CD4-positive, alpha-beta memory T cell (primary cell): ENCODE measurements around the gene FLT3LG. TPM values are rescaled to one million over a fixed set of nuclear protein-coding genes. Genes with fewer than 3 reads are reported as not detected.

ENCODE experiments used
- CTCF ChIA-PET: fragments of 350-600 bp; sonication (Branson Sonifier 250); formaldehyde crosslinking; loops from one replicate; lab custom pipeline; 2021; ENCODE audit warnings: inconsistent platforms; ENCODE audit not compliant: partially characterized antibody; lab: Charles Lee
- POLR2A ChIA-PET: fragments of 350-600 bp; sonication (Branson Sonifier 250); formaldehyde crosslinking; loops from one replicate; lab custom pipeline; 2021; ENCODE audit not compliant: partially characterized antibody; lab: Charles Lee
- DNase-seq, 5 donors: peaks; one replicate each; pipeline versions ENCODE4 v3.0.0 to v3.0.0-alpha.2; 2020 to 2022; ENCODE audit warnings: mixed read lengths in 1 of 5
- H3K27ac ChIP-seq: one replicate; pipeline ENCODE4 v1.7.0; 2013; ENCODE audit warnings: low read depth, low read length
- H3K27me3 ChIP-seq: 2 replicates; pipeline ENCODE4 v1.7.0; 2013; ENCODE audit warnings: mild to moderate bottlenecking, low read length, moderate library complexity; ENCODE audit not compliant: insufficient read depth
- H3K36me3 ChIP-seq: 2 replicates; pipeline ENCODE4 v1.7.0; 2013; ENCODE audit warnings: mild to moderate bottlenecking, low read length, moderate library complexity; ENCODE audit not compliant: insufficient read depth
- H3K4me1 ChIP-seq: 2 replicates; pipeline ENCODE4 v1.7.0; 2013; ENCODE audit warnings: mild to moderate bottlenecking, low read length, moderate library complexity; ENCODE audit not compliant: insufficient read depth
- H3K4me3 ChIP-seq, 2 donors: one replicate each; pipeline ENCODE4 v1.7.0; 2013; ENCODE audit warnings: low read length in 2 of 2, mild to moderate bottlenecking in 1 of 2
- H3K9me3 ChIP-seq, 2 donors: one replicate each; pipeline ENCODE4 v1.7.0; 2013; ENCODE audit warnings: low read length in 2 of 2, control low read depth in 1 of 2; ENCODE audit not compliant: control insufficient read depth in 1 of 2
- H3K27ac Mint-ChIP-seq, 7 donors: one replicate each; pipeline ENCODE4 v1.8.0; 2020 to 2021; ENCODE audit warnings: mixed read lengths in 7 of 7, mild to moderate bottlenecking in 6 of 7, inconsistent platforms in 3 of 7, moderate library complexity in 3 of 7
- H3K27me3 Mint-ChIP-seq, 2 donors: one replicate each; pipeline ENCODE4 v1.8.0; 2020 to 2021; ENCODE audit warnings: mixed read lengths in 2 of 2
- H3K36me3 Mint-ChIP-seq, 2 donors: one replicate each; pipeline ENCODE4 v1.8.0; 2020 to 2021; ENCODE audit warnings: mixed read lengths in 2 of 2, inconsistent platforms in 1 of 2, mild to moderate bottlenecking in 1 of 2
- H3K4me1 Mint-ChIP-seq, 4 donors: one replicate each; pipeline ENCODE4 v1.8.0; 2020 to 2021; ENCODE audit warnings: mixed read lengths in 4 of 4, mild to moderate bottlenecking in 1 of 4
- H3K4me3 Mint-ChIP-seq, 8 donors: one replicate each; pipeline ENCODE4 v1.8.0; 2020 to 2021; ENCODE audit warnings: mixed read lengths in 8 of 8, mild to moderate bottlenecking in 7 of 8, moderate library complexity in 6 of 8, inconsistent platforms in 3 of 8
- H3K9me3 Mint-ChIP-seq, 8 donors: one replicate each; pipeline ENCODE4 v1.8.0; 2020 to 2021; ENCODE audit warnings: mixed read lengths in 8 of 8, mild to moderate bottlenecking in 5 of 8, inconsistent platforms in 3 of 8, moderate library complexity in 1 of 8
- intact Hi-C: fragments of 100-400 bp; cut with micrococcal nuclease; formaldehyde crosslinking; loops from one replicate; pipeline ENCODE4 v1.15.1; 2023
- polyA plus RNA-seq, 2 donors: library from polyadenylated mRNA; unstranded; fragments of 300-500 nt; fragmentation: Illumina TruSeq; gene quantifications; one replicate each; pipeline ENCODE4 v1.2.3, GENCODE V29; 2021
- total RNA-seq, 2 experiments: library from RNA; stranded (reverse); gene quantifications; one replicate each; pipeline ENCODE4 v1.2.3, GENCODE V29; 2021

Gene FLT3LG
- total and polyA plus RNA-seq, 4 experiments from 2014 or later: 114 to 252 (median 130) TPM

GRCh38 chr19:49498475-49498874 lies 24.5 kb downstream of the FLT3LG start:
- intact Hi-C loops: no loop called here
- H3K4me1 Mint-ChIP-seq: peaks cover 21 to 87% (median 43%) of the 10 kb centered on the region in 4 donors
- POLR2A ChIA-PET: interaction anchor here (0.9 to 3.5 kb wide), 3 partner anchors 12 to 52 kb away, joined by 3 to 14 read pairs (median 3); no protein-coding TSS in a partner anchor

DNA sequence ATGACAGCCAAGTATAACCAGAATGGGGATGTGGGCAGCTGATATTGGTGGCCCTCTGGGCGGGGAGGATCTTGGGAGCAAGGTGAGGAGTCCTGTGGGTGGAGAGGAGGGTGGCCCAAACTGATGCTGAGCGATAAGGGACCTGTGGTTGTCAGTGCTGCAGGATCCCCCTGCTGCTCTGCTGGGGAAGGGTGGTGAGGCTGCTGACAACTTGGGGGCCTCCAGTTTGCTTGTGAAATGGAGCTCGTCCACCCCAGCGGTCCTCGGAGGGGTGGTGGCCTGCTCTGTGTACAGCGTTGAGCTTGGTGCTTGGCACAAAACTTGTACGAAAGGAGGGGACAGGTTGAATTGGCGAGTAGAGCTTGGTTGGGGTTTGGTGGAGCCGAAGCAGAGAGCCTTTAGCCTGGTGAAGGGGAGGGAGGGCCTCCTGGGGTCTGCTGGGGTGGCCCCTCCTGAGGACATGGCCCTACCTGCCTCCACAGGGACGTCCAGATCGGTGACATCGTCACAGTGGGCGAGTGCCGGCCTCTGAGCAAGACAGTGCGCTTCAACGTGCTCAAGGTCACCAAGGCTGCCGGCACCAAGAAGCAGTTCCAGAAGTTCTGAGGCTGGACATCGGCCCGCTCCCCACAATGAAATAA lies 25.1 kb downstream of the FLT3LG start:
- ChIA-PET POLR2A (interaction anchor here (0.9 to 3.5 kb wide), 7 partner anchors 12 to 378 kb away, joined by 3 to 14 read pairs (median 3); partner anchors contain the start of genes AKT1S1 and TBC1D17), CTCF (interaction anchor here (0.8 to 1.9 kb wide), 6 partner anchors 26 to 179 kb away, joined by 3 to 6 read pairs (median 4); partner anchors contain the start of gene PRMT1)
- Histone ChIP-seq H3K36me3 (peaks cover 27% of the 10 kb centered on the region), H3K4me1 (peaks cover 58% of the 10 kb centered on the region), H3K9me3 (no peaks in the 10 kb centered on the region), H3K27ac (peak overlapping the region; percentile 95), H3K27me3 (no peaks in the 10 kb centered on the region), H3K4me3 (peak overlapping the region; percentile 92 to 99)
- H3K27ac Mint-ChIP-seq: peak overlapping the region; percentile 95 to 100 (median 99)
- DNase-seq: peak in 4 of 5 donors; percentile 35 to 65 (median 42)
- peak overlapping the region; percentile 99 to 100 (median 100) for H3K4me3 Mint-ChIP-seq
- H3K9me3 Mint-ChIP-seq: peaks cover 0 to 27% (median 0%) of the 10 kb centered on the region in 8 donors
- H3K36me3 Mint-ChIP-seq: peaks cover 33 to 52% of the 10 kb centered on the region in 2 donors
- intact Hi-C loops: no loop called here
- H3K27me3 Mint-ChIP-seq: no peaks in the 10 kb centered on the region
- peaks cover 21 to 84% (median 42%) of the 10 kb centered on the region in 4 donors for H3K4me1 Mint-ChIP-seq

More at GRCh38 chr19:49498475-49498874, 24.5 kb downstream of the FLT3LG start:
- H3K4me3 ChIP-seq: peak overlapping the region; percentile 92 to 99
- Mint-ChIP-seq H3K9me3 (peaks cover 0 to 27% (median 0%) of the 10 kb centered on the region in 8 donors), H3K27ac (peak overlapping the region; percentile 95 to 100 (median 99)), H3K36me3 (peaks cover 33 to 53% of the 10 kb centered on the region in 2 donors), H3K27me3 (no peaks in the 10 kb centered on the region), H3K4me3 (peak overlapping the region; percentile 99 to 100 (median 100))
- H3K36me3 ChIP-seq: peaks cover 27% of the 10 kb centered on the region
- CTCF ChIA-PET: interaction anchor here (0.8 to 1.9 kb wide), 6 partner anchors 25 to 178 kb away, joined by 3 to 6 read pairs (median 3); partner anchors contain the start of gene PRMT1
- H3K27me3 ChIP-seq: no peaks in the 10 kb centered on the region
- no peaks in the 10 kb centered on the region for H3K9me3 ChIP-seq
- H3K27ac ChIP-seq: peak overlapping the region; percentile 95
- DNase-seq: peak in 1 of 5 donors; percentile 28
- H3K4me1 ChIP-seq: peaks cover 55% of the 10 kb centered on the region

- intact Hi-C loops: loop anchor here (1.0 kb wide), 1 partner anchor 169 kb away; no protein-coding TSS in a partner anchor
- ChIA-PET CTCF (interaction anchor here (0.6 to 2.7 kb wide), 15 partner anchors 9 to 183 kb away, joined by 3 to 14 read pairs (median 4); partner anchors contain the start of gene FLT3LG), POLR2A (interaction anchor here (0.7 to 2.3 kb wide), 16 partner anchors 9 to 178 kb away, joined by 3 to 14 read pairs (median 4); partner anchors contain the start of genes ALDH16A1, PIH1D1, RPL13A and RRAS)
- no peaks in the 10 kb centered on the region for H3K9me3 ChIP-seq
- peak; percentile 65 to 79 (median 74) for DNase-seq
- peak overlapping the region; percentile 91 to 100 (median 99) for H3K27ac Mint-ChIP-seq
- H3K9me3 Mint-ChIP-seq: peaks cover 0 to 18% (median 0%) of the 10 kb centered on the region in 8 donors
- peak overlapping the region; percentile 6 to 100 (median 36) for H3K4me3 Mint-ChIP-seq
- H3K4me1 Mint-ChIP-seq: peaks cover 16 to 61% (median 33%) of the 10 kb centered on the region in 4 donors
- peaks cover 52% of the 10 kb centered on the region for H3K4me1 ChIP-seq
- H3K27me3 Mint-ChIP-seq: no peaks in the 10 kb centered on the region
- peaks cover 22% of the 10 kb centered on the region for H3K36me3 ChIP-seq
- peak overlapping the region; percentile 95 for H3K27ac ChIP-seq
- no peaks in the 10 kb centered on the region for H3K27me3 ChIP-seq
- H3K4me3 ChIP-seq: no peak overlapping the region
- H3K36me3 Mint-ChIP-seq: peaks cover 26 to 29% of the 10 kb centered on the region in 2 donors
Measured at GRCh38 chr19:49502866-49503581, 29.0 kb downstream of the FLT3LG start.

DNA sequence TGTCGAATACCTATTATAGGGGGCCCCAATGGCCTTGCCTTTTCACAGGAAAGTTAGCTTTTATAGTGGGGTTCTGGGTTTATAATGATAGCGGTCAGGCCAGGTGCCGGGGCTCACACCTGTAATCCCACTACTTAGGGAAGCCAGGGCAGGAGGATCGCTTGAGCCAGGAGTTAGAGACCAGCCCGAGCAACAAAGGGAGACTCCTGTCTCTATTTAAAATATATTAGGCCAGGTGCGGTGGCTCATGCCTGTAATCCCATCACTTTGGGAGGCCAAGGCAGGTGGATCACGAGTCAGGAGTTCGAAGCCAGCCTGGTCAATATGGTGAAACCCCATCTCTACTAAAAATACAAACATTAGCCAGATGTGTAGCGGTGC lies 29.6 kb downstream of the FLT3LG start:
- peaks cover 47% of the 10 kb centered on the region for H3K4me1 ChIP-seq
- no peak overlapping the region for H3K4me3 Mint-ChIP-seq
- H3K9me3 ChIP-seq: no peaks in the 10 kb centered on the region

DNA sequence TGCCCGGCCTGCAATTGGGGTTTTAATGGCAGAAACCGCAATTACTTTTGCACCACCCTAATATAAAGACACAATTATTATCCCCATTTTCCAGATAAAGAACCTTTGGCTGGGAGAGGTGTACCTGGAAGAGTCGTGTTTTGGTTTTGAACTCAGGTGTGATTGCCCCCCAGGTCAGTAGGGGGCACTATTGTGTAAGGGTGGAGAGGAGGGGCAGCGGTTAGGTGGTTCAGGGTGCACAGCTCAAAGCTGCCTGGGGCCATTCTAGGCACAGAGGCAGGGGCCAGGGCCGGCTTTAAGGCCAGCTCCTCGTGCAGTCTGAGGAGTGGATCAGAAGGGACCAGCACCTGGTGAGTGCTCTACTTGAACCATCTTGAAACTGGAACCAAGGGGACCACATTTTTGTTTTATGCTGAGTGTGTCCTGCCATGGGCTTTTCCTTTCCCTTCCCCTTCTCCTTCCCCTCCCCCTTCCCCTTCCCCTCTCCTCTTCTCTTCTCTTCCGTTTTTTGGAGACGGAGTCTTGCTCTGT lies 32.6 kb downstream of the FLT3LG start:
- peak overlapping the region; percentile 50 to 91 (median 74) for H3K27ac Mint-ChIP-seq
- no peaks in the 10 kb centered on the region for H3K36me3 ChIP-seq
- intact Hi-C loops: loop anchor here (1.0 kb wide), 3 partner anchors 41 to 174 kb away; no protein-coding TSS in a partner anchor

More for the DNA sequence above, 29.6 kb downstream of the FLT3LG start:
- intact Hi-C loops: loop anchor here (1.0 kb wide), 1 partner anchor 169 kb away; no protein-coding TSS in a partner anchor
- no peaks in the 10 kb centered on the region for H3K27me3 ChIP-seq
- POLR2A ChIA-PET: interaction anchor here (0.8 to 2.3 kb wide), 14 partner anchors 8 to 178 kb away, joined by 3 to 14 read pairs (median 6); partner anchors contain the start of genes ALDH16A1, PIH1D1 and RRAS
- peaks cover 16 to 56% (median 32%) of the 10 kb centered on the region in 4 donors for H3K4me1 Mint-ChIP-seq
- no peak for DNase-seq
- no peaks in the 10 kb centered on the region for H3K27me3 Mint-ChIP-seq
- H3K4me3 ChIP-seq: no peak overlapping the region
- peak overlapping the region in 6 of 7 donors; percentile 47 to 100 (median 97) for H3K27ac Mint-ChIP-seq
- CTCF ChIA-PET: interaction anchor here (0.6 to 2.7 kb wide), 13 partner anchors 11 to 182 kb away, joined by 3 to 14 read pairs (median 4); partner anchors contain the start of gene FLT3LG
- H3K9me3 Mint-ChIP-seq: peaks cover 0 to 17% (median 0%) of the 10 kb centered on the region in 8 donors
- H3K36me3 Mint-ChIP-seq: peaks cover 20 to 24% of the 10 kb centered on the region in 2 donors
- peak overlapping the region; percentile 95 for H3K27ac ChIP-seq
- peaks cover 16% of the 10 kb centered on the region for H3K36me3 ChIP-seq

DNA sequence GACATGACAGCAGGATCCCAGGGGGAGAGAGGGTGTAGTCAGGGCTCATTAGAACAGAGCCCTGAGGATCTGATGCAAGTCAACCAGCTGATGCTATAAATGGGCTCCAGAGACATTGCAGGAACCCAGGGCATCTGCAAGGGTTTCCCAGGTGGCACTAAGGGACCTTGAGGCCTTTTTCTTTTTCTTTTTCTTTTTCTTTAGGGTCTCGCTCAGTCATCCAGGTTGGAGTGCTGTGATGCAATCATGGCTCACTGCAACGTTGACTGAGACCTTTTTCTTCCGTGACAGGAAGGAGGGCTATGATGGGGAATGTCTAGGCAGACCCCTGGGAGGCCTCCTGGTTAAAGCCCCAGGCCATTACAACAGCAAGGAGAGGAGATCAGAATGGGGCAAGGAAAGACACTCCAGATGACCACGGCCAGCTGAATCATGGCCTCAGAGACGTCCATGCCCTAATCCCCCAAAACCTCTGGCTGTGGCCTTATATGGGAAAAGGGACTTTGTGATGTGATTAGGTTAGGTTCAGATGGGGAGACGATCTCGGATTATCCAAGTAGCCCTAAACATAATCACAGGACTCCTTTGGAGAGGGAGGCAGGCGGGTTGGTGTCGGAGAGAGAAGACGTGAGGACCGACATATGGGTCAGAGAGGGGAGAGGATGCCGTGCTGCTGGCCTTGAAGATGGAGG lies 33.9 kb downstream of the FLT3LG start:
- Histone ChIP-seq H3K9me3 (no peaks in the 10 kb centered on the region), H3K27me3 (no peaks in the 10 kb centered on the region), H3K36me3 (no peaks in the 10 kb centered on the region), H3K27ac (no peak overlapping the region), H3K4me1 (peaks cover 38% of the 10 kb centered on the region), H3K4me3 (no peak overlapping the region)
- intact Hi-C loops: no loop called here
- ChIA-PET CTCF (interaction anchor here (1.1 to 1.6 kb wide), 2 partner anchors 26 to 53 kb away, joined by 3 to 6 read pairs; no protein-coding TSS in a partner anchor), POLR2A (interaction anchor here (3.4 kb wide), 1 partner anchor 39 kb away, joined by 20 read pairs; no protein-coding TSS in a partner anchor)
- H3K9me3 Mint-ChIP-seq: no peaks in the 10 kb centered on the region
- H3K36me3 Mint-ChIP-seq: no peaks in the 10 kb centered on the region
- peak overlapping the region in 2 of 7 donors; percentile 37 to 58 for H3K27ac Mint-ChIP-seq
- no peaks in the 10 kb centered on the region for H3K27me3 Mint-ChIP-seq
- H3K4me1 Mint-ChIP-seq: peaks cover 16 to 35% (median 23%) of the 10 kb centered on the region in 4 donors
- H3K4me3 Mint-ChIP-seq: no peak overlapping the region
- DNase-seq: no peak

More for the DNA sequence above, 32.6 kb downstream of the FLT3LG start:
- no peaks in the 10 kb centered on the region for H3K9me3 ChIP-seq
- Mint-ChIP-seq H3K36me3 (no peaks in the 10 kb centered on the region), H3K4me1 (peaks cover 17 to 38% (median 27%) of the 10 kb centered on the region in 4 donors), H3K27me3 (no peaks in the 10 kb centered on the region), H3K4me3 (peak overlapping the region in 3 of 8 donors; percentile 20 to 32 (median 29)), H3K9me3 (no peaks in the 10 kb centered on the region)
- H3K4me3 ChIP-seq: no peak overlapping the region
- DNase-seq: peak; percentile 78 to 83 (median 80)
- CTCF ChIA-PET: interaction anchor here (0.9 to 3.0 kb wide), 7 partner anchors 23 to 175 kb away, joined by 3 to 38 read pairs (median 5); partner anchors contain the start of gene FLT3LG
- H3K4me1 ChIP-seq: peaks cover 39% of the 10 kb centered on the region
- no peak overlapping the region for H3K27ac ChIP-seq
- H3K27me3 ChIP-seq: no peaks in the 10 kb centered on the region
- POLR2A ChIA-PET: interaction anchor here (0.7 to 3.4 kb wide), 11 partner anchors 11 to 171 kb away, joined by 3 to 20 read pairs (median 4); partner anchors contain the start of genes PRMT1, PRR12 and RPS11
